HG03439 (cell line): ENCODE results near the gene RADIL.
"Not testable (repeated sequence)": the region's sequence is repeated elsewhere in the genome, so short reads cannot be mapped to it uniquely, and the experiment has no call there.

Experiments used
- ATAC-seq: cut with Tn5 transposase; IDR thresholded peaks from one replicate; pipeline ENCODE4 v1.9.1; 2021; ENCODE audit warnings: mild to moderate bottlenecking, moderate library complexity; ENCODE audit not compliant: unreplicated experiment

Gene RADIL

DNA sequence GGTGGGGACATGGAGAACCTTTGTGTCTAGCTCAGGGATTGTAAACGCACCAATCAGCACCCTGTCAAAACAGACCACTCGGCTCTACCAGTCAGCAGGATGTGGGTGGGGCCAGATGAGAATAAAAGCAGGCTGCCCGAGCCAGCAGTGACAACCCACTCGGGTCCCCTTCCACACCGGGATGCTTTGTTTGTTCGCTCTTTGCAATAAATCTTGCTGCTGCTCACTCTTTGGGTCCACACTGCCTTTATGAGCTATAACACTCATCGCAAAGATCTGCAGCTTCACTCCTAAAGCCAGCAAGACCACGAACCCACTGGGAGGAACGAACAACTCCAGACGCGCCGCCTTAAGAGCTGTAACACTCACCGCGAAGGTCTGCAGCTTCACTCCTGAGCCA is 89.3 kb downstream of the RADIL start:
- ATAC-seq = not testable (repeated sequence)

DNA sequence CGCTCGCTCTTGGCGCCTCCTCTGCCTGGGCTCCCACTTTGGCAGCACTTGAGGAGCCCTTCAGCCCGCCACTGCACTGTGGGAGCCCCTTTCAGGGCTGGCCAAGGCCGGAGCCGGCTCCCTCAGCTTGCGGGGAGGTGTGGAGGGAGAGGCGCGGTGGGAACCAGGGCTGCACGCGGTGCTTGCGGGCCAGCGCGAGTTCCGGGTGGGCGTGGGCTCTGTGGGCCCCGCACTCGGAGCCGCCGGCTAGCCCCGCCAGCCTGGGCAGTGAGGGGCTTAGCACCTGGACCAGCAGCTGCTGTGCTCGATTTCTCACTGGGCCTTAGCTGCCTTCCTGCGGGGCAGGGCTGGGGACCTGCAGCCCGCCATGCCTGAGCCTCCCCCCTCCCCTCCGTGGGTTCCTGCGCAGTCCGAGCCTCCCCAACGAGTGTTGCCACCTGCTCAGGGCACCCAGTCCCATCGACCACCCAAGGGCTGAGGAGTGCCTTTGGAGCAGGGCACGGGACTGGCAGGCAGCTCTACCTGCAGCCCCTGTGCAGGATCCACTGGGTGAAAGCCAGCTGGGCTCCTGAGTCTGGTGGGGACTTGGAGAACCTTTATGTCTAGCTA is 90.0 kb downstream of the RADIL start:
- not testable (repeated sequence) for ATAC-seq

DNA sequence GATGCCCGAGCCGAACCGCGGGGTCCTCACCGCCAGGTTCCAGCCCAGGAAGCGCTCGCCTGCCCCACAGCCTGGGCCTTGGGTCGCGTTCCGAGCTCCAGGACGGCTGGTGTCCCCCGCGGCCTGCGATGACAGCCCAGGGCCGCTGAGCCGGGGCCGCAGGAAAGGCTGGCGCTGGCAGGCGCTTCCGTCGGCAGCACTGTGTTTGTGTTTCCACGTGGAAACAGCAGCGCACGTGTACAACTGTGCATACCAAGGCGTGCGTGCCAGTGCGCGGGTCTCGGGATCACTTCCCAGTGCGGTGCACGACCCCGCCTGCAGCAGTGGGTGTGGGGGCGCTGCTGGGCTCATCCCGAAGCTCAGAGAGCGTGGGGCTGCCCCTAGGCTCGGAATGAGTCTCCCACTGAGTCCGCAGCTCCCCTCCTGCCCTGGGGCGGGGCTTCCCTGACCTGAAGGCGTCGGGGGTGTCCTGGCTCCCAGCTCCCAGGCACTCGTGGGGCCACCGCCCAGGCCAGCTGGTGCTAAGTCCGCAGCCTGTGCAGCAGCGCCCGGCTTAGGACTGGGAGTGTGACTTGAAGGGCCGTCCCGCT is 90.9 kb downstream of the RADIL start:
- ATAC-seq = no peak

DNA sequence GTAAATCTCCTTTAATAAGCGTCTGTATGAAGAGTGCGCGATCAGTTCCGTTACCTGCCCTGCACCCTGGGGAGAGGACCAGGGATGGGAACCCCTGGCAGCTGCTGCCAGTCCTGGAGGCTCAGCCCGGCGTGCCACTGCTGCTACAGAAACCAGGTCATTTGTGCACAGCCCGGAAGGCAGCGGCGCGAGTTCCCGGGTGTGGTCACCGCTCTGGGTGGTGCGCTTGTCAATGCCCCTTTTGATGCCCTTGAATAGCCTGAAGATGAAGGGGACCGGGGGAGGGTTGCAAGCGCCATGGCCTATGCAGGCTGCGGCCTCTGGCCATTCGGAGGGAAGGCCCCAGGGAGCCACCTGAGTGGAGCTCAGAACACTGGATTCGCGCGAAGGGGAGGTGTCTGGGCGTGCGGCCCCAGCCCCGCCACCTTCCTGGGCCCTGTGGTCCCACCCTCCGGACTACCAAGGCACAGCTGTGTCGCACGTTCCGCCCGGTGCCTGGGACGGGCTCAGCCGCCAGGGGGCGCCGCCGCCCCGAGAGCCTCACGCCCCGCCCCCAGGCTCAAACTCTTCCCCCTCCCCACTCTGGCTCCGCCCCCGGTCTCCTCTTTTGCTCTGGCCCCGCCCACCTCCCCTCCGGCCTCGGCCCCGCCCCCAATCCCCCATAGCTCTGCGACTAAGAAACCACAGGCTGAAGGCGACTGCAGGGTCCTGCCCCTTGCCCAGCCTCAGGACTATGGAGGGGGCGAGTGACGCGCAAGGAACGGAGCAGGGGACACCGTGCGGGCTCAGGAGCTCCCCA is 91.6 kb downstream of the RADIL start:
- ATAC-seq = no peak

DNA sequence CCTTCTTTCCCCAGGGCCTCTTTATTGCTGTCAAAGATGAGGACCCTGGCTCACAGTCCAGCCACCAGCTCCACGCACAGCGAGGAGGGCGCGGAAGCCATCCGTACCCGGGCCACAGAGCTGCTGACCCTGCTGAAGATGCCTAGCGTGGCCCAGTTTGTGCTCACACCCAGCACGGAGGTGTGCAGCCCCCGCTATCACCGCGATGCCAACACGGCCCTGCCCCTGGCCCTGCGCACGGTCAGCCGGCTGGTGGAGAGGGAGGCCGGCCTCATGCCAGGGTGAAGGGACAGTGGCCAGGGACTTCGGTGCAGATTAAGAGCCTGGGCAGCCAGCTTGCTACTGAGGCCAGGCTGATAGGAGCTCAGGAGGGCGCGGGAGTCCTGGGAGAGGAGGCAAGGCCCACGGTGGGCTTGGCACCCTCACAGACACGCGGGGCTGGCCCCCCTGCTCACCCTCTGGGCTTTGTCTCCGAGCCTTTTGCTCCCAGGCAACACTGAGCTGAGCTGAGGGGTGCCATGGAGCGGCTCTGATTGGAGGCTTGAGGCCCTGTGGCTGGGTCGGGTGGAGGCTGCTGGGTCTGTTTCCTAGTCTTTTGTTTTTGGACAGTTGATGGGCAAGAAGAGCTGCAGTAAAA is 92.3 kb downstream of the RADIL start:
- ATAC-seq = no peak

DNA sequence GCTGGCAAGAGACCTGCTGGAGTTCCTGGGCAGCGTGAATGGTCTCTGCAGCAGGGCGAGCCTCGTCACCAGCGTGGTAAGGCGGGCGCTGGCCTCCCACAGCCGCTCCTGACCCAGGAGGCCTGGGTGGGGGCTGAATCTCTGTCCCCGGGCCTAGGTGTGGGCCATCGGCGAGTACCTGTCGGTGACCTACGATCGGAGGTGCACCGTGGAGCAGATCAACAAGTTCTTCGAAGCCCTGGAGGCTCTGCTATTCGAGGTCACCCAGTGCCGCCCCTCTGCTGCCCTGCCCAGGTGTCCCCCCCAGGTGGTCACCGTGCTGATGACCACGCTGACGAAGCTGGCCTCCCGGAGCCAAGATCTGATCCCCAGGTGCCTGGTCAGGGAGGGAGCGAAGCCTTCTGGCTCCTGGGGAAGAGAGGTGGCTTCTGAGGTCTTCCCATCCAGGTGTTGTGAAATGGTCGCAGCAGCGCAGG is 93.0 kb downstream of the RADIL start:
- ATAC-seq = no peak

DNA sequence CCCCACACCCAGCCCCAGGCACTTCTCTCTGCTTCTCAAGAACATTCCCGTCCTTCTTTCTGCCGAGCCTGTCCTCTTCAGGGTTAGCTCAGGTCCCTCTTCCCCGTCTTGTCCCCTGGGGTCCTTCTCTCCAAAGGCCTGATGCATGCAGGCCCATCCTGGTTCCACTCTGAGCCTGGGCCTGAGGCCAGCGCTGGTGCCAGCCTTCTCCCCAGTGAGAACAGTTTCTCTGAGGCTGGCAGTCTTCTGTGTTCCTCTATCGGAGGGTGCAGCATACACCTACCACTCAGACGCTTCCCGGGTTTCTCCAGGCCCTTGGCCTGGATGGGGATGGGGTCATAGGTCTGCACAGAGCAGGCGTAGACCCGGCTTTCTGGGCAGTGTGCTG is 93.4 kb downstream of the RADIL start:
- ATAC-seq = no peak

DNA sequence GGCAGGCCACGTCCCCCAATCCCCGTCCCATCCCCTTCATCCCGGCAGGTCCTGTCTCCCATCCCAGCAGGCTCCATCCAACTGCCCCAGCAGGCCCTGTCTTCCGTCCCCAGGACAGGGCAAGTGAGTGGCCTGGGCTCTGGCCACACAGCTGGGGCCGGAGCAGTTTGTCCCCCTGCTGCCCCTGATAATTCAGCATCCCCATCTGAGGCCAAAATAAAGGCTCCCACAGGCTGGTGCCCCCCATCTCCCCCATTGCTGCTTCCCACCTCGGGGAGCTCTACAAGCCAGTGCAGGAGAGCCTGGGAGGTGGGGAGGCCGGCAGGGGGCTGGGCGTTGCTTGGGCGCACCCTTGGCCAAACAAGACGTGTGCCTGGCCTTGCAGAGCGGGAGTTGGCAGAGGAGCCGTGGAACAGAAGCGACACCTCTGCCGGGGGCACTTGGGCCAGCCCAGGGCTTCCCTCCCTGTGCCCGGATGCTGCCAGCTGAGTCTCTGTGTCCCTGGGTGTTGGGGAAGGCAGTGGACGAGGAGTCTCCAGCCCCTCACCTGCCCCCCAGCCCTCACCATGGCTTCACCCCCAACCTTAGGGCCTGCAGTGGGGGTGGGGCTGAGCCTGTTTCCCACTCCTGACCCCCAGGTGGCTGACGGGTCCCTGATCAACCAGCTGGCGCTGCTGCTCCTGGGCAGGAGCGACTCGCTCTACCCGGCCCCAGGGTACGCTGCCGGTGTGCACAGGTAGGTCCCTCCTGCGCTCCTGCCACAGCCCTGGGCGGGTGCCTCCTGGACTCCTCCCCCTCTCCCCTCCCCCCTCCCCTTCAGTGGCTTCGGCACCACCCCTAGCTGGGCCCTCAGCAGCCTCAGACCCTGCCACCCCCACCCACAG is 94.1 kb downstream of the RADIL start:
- no peak for ATAC-seq

DNA sequence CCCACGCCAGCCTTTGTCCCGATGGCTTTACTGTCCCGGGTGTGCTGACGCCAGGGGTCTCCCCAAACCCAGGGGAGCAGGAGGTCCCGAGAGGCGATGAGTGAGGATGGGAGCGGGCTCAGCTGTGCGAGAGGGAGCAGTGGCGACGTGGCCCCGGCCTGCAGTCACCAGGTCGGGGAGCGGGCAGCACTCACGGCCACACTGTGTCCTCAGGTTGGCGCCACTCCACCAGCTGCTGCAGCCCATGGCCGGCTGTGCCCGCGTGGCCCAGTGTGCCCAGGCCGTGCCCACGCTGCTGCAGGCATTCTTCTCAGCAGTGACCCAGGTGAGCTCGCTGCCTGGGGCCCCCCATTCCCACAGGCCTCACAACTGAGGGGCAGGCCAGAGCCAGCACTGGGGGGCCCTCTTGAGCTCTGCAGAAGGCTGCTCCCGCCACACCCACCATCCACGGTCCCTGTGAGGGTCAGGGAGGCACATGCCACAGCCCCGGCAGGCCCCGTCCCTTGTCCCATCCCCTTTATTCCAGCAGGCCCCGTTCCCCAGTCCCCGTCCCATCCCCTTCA is 94.8 kb downstream of the RADIL start:
- no peak for ATAC-seq

DNA sequence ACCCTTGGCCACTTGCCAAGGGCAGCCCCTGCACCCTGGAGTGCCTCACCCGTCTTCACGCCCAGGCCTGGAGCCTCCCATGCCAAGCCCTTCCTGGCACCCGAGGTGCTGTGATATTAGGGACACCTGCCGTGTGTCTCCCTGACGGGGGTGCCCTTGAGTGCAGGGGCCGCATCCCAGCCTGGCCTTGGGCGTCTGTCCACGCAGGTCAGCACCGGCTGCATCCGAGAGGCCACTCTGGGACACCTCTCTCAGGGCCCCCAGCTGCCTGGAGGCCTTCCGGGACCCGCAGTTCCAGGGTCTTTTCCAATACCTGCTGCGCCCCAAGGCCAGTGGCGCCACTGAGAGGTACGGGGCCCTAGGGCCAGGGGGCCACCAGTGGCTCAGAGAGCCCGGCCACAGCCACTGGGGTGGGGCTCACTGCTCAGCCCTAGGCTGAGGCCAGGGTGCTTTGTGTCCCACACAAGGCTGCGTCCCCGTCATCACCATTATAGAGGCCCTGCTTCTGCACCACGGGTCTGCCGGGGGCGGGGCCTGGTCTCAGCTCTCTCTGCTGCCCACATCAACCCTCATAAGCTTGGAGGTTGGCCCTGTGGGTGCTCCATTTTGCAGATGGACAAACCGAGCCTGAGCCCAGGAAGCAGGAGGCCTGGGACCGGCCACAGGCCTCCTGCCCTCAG is 95.4 kb downstream of the RADIL start:
- no peak for ATAC-seq

DNA sequence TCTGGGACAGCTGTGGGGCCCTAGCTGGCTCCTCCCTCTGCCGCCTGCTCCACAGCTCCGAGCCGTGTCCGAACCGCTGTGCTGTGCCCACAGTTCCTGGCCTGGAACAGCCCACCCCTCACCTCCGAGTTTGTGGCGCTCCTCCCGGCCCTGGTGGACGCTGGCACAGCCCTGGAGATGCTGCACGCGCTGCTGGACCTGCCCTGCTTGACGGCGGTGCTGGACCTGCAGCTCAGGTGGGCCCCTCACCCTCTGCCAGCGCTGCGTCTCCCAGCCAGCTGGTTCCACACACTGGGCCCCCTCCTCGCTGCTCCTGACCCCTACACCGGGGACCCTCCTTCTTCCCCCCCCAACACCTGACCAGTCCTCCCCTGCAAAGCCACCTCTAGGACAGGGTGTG is 96.0 kb downstream of the RADIL start:
- ATAC-seq = no peak

DNA sequence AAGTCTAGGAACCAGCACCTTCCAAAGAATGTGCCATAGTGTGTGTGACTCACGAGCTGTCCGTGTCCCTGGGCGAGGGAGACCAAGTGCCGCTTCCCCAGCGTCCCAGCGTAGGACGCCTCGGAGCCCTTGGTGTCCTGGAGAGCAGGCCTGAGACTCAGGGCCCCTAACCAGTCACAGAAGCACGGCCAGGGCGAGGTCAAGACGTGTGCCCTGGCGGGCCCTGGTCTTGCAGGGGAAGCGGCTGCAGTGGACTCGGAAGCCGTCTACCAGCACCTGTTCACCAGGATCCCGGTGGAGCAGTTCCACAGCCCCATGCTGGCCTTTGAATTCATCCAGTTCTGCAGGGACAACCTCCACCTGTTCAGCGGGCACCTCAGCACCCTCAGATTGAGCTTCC is 97.5 kb downstream of the RADIL start:
- ATAC-seq = no peak

DNA sequence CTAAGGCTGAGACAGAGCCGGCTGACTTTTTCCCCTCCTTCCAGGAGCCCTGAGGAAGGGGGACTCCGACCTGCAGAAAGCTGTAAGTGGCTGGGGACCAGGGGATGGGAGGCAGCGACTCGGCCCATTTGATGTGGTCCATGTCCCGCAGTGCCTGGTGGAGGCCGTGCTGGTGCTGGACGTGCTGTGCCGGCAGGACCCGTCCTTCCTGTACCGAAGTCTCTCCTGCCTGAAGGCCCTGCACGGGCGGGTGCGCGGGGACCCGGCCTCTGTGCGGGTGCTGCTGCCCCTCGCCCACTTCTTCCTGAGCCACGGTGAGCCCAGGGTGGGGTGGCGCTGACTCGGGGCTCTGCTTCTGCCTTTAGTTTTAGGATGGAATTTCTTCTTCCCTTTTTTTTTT is 98.1 kb downstream of the RADIL start:
- no peak for ATAC-seq

DNA sequence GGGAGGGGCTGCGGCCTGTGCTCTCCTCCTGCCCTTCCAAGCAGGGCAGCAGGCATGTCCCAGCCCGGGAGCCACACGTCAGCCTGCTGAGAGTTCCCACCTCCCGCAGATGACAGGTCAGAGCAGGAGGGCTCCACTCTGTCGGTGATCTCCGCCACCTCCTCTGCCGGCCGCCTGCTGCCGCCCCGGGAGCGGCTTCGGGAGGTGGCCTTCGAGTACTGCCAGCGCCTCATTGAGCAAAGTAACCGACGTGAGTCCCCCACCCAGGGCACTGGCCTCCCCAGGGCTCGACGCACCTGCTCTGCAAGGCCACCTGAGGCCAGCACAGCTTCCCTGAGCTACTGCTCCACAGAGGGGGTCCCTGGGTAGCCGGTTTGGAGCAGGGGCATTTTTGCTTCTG is 98.7 kb downstream of the RADIL start:
- ATAC-seq = no peak

DNA sequence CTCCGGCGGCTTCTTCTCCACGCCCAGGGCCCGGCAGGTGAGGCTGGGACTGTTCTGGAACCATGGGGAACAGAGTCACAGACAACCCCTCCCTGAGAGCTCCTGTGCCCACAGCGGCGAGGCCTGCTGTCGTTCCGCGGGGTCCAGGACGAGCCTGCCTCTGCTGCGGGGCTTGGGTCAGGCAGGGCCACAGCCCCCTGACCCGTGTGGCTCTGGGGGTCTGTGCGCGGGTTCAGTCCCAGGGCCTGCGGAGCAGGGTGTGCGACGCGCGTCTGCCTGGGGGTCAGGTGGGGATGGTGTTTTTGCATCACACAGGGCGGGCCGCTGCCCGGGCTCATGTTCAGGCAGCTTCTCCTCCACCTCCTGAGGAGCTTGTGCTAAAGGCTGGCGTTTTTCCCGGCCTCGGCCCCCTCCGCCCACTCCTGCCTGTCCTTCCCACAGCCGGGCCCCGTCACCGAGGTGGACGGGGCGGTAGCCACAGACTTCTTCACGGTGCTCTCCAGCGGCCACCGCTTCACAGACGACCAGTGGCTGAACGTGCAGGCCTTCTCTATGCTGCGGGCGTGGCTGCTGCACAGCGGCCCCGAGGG is 99.7 kb downstream of the RADIL start:
- ATAC-seq = no peak

DNA sequence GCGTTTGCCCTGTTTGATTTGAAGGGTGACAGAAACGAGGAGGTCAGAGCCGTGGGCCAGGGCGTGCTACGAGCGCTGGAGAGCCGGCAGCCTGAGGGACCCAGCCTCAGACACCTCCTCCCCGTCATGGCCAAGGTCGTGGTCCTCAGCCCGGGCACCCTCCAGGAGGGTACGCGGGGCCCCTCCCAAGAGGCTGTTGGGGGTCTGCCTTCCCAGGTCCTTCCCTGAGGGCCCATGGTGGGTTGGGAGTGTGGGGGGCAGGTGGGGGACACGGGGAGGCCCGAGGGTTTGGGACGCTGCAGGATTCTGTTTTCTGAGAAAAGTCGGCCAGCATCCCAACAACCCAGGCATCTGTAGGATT is 100.2 kb downstream of the RADIL start:
- no peak for ATAC-seq

DNA sequence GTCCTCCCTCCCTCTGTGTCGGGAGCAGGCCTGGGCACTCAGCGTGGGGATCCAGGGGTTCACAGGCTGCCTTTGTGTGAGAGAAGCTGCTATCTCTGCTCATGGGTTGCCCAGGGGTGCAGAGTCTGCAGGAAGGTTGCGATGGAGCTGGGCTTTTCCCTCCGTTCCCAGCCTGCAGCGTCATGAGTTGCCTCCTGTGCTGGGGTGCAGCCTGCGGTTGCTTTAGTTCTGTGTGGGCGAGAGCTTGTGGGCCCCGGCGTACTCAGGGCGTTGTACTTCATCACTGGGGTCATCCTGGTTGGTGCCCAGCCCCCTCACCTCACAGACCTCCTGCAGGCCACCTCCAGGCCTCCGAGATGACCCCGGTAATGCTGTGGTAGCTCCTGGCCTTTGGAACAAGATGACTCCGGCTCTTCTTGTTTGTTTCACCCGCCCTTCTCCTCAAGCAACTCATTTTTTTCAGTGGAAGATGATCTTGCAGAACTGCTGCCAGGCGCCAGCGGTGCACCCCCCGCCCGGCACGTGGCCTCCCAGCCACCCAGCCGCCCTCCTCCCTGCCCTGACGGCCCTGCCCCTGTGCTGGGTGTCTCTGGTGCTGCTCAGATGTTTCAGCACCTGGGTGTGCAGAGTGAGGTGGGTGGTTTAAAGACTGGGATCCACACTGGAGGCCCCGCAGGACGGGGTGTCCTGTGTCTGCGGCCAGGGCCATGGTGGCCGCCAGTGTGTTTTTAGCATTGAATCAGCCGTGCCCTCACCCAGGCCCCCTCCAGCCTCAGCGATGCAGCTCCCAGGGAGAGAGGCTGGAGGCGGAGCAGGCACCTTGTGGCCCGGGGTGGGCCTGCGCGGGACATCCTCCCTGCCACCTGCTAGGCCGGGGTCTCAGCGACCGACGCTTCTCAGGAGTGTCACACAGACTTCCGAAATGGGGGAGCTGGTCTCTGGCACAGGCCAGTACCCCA is 100.9 kb downstream of the RADIL start:
- ATAC-seq = no peak

DNA sequence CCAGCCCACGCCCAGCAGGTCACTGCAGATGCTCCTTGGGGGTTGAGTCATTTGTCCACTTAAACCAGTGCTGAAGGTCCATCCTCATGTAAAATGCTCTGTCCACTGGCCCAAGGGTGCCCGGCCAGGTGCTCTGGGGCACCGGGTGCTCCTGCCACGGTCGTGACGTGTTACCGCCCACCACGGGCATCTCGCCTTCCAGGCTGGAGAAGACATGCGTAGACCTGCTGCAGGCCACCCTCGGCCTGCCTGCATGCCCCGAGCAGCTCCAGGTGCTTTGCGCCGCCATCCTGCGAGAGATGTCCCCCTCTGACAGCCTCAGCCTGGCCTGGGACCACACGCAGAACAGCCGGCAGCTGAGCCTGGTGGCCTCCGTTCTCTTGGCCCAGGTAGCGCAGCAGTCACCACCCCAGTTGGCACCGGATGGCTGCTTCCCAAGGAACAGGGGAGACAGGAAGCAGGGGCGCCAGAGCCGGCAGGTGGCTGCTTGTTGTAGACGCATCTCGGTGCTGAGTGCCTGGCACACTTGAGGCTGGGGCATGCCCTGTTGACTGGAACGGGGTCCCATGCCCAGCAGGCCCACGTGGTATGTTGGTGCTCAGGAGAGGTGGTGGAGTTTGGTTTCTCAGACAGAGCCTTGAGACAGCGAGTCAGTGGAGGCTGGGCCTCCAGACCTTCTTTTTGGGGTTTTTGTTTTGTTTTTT is 102.0 kb downstream of the RADIL start:
- ATAC-seq = no peak
